ENCODE data around the gene GIN1.

The GIN1 gene

DNA sequence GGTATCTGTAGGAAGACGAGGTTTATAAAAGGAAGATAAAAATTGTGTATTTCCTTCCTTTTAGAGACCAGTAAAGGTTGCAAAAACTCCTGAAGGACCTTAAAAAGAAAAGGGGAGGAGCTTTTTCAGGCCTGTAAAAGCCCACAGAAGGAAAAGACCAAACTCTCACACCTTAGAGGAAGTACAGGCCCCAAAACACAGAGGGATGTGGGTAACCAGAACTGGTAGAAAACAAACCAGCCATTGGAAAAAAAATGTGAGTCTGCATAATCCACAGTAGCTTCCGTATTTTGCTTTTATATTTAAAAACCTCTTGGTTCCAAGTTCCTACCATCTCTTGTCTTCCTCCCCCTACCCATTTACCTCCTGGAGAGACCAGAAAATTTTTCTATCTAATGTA is 8.5 kb downstream of the GIN1 start:
- peak in 1 of 2 experiments; percentile 75 for DNase-seq (ENCODE audit: low read depth in 1 of 2, low spot score in 1 of 2)
- H3K4me3 ChIP-seq (replicated peaks; ENCODE audit: insufficient read depth, low read length), result no peak overlapping the region
- H3K27ac ChIP-seq (replicated peaks), result peak overlapping the region; percentile 72
- H3K27me3 ChIP-seq (ENCODE audit: insufficient read depth, poor library complexity, severe bottlenecking), result no peaks in the 10 kb centered on the region
- TF ChIP-seq SPI1 (IDR thresholded peaks at IDR 0.05; ENCODE audit: borderline replicate concordance, low read depth) (no peak), GABPA (IDR thresholded peaks at IDR 0.05; ENCODE audit: low read depth) (no peak), POLR2AphosphoS5 (IDR thresholded peaks at IDR 0.05; ENCODE audit: low read depth) (no peak)
- TF ChIP-seq, protein P1, sequence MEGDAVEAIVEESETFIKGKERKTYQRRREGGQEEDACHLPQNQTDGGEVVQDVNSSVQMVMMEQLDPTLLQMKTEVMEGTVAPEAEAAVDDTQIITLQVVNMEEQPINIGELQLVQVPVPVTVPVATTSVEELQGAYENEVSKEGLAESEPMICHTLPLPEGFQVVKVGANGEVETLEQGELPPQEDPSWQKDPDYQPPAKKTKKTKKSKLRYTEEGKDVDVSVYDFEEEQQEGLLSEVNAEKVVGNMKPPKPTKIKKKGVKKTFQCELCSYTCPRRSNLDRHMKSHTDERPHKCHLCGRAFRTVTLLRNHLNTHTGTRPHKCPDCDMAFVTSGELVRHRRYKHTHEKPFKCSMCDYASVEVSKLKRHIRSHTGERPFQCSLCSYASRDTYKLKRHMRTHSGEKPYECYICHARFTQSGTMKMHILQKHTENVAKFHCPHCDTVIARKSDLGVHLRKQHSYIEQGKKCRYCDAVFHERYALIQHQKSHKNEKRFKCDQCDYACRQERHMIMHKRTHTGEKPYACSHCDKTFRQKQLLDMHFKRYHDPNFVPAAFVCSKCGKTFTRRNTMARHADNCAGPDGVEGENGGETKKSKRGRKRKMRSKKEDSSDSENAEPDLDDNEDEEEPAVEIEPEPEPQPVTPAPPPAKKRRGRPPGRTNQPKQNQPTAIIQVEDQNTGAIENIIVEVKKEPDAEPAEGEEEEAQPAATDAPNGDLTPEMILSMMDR (IDR thresholded peaks at IDR 0.05; ENCODE audit: insufficient read depth, low read length), result no peak
- TF ChIP-seq, protein P2, sequence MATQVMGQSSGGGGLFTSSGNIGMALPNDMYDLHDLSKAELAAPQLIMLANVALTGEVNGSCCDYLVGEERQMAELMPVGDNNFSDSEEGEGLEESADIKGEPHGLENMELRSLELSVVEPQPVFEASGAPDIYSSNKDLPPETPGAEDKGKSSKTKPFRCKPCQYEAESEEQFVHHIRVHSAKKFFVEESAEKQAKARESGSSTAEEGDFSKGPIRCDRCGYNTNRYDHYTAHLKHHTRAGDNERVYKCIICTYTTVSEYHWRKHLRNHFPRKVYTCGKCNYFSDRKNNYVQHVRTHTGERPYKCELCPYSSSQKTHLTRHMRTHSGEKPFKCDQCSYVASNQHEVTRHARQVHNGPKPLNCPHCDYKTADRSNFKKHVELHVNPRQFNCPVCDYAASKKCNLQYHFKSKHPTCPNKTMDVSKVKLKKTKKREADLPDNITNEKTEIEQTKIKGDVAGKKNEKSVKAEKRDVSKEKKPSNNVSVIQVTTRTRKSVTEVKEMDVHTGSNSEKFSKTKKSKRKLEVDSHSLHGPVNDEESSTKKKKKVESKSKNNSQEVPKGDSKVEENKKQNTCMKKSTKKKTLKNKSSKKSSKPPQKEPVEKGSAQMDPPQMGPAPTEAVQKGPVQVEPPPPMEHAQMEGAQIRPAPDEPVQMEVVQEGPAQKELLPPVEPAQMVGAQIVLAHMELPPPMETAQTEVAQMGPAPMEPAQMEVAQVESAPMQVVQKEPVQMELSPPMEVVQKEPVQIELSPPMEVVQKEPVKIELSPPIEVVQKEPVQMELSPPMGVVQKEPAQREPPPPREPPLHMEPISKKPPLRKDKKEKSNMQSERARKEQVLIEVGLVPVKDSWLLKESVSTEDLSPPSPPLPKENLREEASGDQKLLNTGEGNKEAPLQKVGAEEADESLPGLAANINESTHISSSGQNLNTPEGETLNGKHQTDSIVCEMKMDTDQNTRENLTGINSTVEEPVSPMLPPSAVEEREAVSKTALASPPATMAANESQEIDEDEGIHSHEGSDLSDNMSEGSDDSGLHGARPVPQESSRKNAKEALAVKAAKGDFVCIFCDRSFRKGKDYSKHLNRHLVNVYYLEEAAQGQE (IDR thresholded peaks at IDR 0.05; ENCODE audit: insufficient replicate concordance, low read depth), result no peak

DNA sequence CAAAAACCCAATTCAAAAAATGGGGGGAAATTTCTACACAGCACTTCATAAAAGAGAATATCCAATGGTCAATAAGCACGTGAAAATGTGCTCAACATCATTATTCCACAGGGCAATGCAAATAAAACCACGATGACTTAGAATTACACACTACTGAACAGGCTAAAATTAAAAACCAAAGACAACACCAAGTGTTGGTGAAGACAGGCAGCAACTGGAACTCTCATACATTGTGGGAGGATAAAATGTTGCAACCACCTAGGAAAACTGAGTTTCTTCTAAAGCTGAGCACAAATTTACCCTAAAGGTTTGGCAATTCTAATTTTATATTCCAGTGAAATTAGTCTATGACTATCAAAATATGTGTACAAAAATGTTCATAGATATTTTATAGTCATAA is 9.5 kb downstream of the GIN1 start:
- no peak for DNase-seq (ENCODE audit: low read depth in 1 of 2, low spot score in 1 of 2)

DNA sequence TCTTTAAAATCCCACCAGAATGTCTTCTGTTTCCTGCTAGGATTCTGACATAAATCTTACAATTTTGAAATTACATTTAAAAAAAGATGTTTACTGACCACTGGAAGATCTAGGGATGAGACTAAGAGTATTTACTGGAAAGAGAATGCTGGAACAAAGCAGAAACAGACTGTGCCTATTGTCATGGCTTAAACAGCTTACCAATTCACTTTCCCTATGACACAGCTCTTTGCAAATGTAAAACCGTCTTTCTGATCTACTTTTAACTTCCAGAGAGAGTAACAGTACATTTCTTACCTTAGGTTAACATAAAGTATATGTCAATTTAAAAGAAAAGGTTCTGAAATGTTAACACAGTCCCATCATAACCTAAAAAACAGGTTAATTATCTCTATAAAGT is 10.7 kb downstream of the GIN1 start:
- no peak for DNase-seq (ENCODE audit: low read depth in 1 of 2, low spot score in 1 of 2)
- Histone ChIP-seq H3K27me3 (ENCODE audit: insufficient read depth, poor library complexity, severe bottlenecking) (no peaks in the 10 kb centered on the region), H3K27ac (replicated peaks) (no peak overlapping the region), H3K4me3 (replicated peaks; ENCODE audit: insufficient read depth, low read length) (no peak overlapping the region)
- TF ChIP-seq POLR2AphosphoS5 (IDR thresholded peaks at IDR 0.05; ENCODE audit: low read depth), result no peak

More for the DNA sequence above, 9.5 kb downstream of the GIN1 start:
- H3K4me3 ChIP-seq (replicated peaks; ENCODE audit: insufficient read depth, low read length), result no peak overlapping the region
- H3K27me3 ChIP-seq (ENCODE audit: insufficient read depth, poor library complexity, severe bottlenecking), result no peaks in the 10 kb centered on the region
- TF ChIP-seq SPI1 (IDR thresholded peaks at IDR 0.05; ENCODE audit: borderline replicate concordance, low read depth), result no peak
- TF ChIP-seq, protein P1 (IDR thresholded peaks at IDR 0.05; ENCODE audit: insufficient read depth, low read length), result no peak
- no peak for TF ChIP-seq GABPA (IDR thresholded peaks at IDR 0.05; ENCODE audit: low read depth)
- TF ChIP-seq, protein P2 (IDR thresholded peaks at IDR 0.05; ENCODE audit: insufficient replicate concordance, low read depth), result no peak
- no peak for TF ChIP-seq POLR2AphosphoS5 (IDR thresholded peaks at IDR 0.05; ENCODE audit: low read depth)
- H3K27ac ChIP-seq (replicated peaks), result peak overlapping the region; percentile 72

DNA sequence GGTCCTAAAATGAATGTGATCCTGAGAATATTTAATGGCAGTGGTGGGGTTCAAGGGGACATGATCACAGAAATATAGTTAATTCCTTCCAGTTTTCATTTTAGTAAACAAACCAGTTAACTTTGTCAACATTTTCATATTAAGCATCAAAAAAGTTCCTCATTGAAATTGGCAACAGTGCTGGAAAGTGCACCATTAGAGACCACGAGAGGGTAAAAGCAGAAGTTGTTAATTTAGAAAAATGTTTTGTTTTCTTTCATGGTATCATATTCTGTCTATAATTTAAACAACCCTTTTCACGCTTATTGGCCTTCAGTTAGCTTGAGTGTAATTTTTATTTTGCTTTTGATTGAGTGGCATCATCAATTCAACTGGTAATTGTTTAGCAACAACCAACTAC is 11.9 kb downstream of the GIN1 start:
- Histone ChIP-seq H3K27me3 (ENCODE audit: insufficient read depth, poor library complexity, severe bottlenecking) (no peaks in the 10 kb centered on the region), H3K27ac (replicated peaks) (no peak overlapping the region), H3K4me3 (replicated peaks; ENCODE audit: insufficient read depth, low read length) (no peak overlapping the region)
- TF ChIP-seq, protein P2 (IDR thresholded peaks at IDR 0.05; ENCODE audit: insufficient replicate concordance, low read depth), result no peak
- no peak for TF ChIP-seq GABPA (IDR thresholded peaks at IDR 0.05; ENCODE audit: low read depth)
- TF ChIP-seq SPI1 (IDR thresholded peaks at IDR 0.05; ENCODE audit: borderline replicate concordance, low read depth), result no peak
- TF ChIP-seq, protein P1 (IDR thresholded peaks at IDR 0.05; ENCODE audit: insufficient read depth, low read length), result no peak
- no peak for TF ChIP-seq POLR2AphosphoS5 (IDR thresholded peaks at IDR 0.05; ENCODE audit: low read depth)
- DNase-seq (ENCODE audit: low read depth in 1 of 2, low spot score in 1 of 2), result no peak

Data from HL-60 (cell line).